GM21447 (cell line): Measurements from ENCODE around the gene GJD3.
"Not testable (repeated sequence)": the region's sequence is repeated elsewhere in the genome, so short reads cannot be mapped to it uniquely, and the experiment has no call there.

Source experiments
- ATAC-seq: cut with Tn5 transposase; IDR thresholded peaks from one replicate; pipeline ENCODE4 v1.9.1; 2021; ENCODE audit not compliant: unreplicated experiment

GJD3 gene

GRCh38 chr17:40371261-40371929 lies 6.9 kb upstream of the GJD3 start:
- no peak for ATAC-seq

- ATAC-seq, result no peak
Measured at GRCh38 chr17:40369923-40370322, 5.4 kb upstream of the GJD3 start.

DNA sequence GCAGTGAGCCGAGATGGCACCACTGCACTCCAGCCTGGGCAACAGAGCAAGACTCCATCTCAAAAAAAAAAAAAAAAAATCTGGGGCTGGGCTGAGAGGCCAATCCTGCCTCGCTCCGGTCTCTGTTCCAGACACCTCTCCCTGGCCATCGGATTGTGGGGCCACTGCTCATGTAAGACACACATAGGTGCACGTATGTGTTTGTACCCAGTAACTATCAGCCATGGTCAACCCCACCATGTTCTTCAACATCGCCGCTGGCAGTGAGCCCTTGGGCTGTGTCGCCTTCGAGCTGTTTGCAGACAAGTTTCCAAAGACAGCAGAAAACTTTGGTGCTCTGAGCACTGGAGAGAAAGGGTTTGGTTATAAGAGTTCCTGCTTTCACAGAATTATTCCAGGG lies 3.2 kb upstream of the GJD3 start:
- ATAC-seq, result not testable (repeated sequence)

- no peak for ATAC-seq
Measured at GRCh38 chr17:40366861-40367518, 2.5 kb upstream of the GJD3 start.

DNA sequence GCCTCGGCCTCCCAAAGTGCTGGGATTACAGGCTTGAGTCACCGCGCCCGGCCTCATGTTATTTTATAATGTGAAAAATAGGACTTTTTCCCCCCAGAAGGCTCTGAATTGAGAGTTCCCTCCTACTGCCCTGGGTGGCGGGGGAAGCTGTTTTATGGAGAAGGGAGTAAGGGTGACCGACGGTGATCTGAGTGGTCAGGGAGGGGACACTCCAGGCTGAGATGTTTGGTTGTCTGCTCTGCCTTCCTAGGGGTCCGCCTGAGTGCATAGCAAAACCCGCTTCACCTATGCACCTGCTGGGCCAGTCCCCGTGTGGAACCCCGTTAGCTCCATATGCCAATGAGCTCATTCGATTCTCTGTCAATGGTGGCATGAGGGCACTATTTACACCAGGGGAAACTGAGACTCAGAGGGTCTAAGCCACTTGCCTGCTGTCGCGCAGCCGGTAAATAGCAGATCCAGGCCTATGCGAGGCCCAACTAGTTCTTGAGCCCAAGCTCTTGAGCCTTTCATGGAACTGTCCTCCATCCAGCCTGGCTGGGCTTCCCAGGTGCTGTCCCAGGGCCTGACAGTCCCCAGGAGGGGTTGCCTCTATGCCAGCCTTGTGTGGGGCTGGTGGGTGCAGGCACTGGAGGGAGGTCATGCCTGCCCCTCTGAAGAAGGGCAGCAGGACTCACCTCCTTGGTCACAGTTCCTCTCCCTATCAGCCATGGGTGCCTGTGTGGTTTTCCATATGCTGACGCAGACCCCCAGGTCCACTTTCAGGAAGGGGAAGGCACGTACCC lies 1.7 kb upstream of the GJD3 start:
- ATAC-seq, result no peak

DNA sequence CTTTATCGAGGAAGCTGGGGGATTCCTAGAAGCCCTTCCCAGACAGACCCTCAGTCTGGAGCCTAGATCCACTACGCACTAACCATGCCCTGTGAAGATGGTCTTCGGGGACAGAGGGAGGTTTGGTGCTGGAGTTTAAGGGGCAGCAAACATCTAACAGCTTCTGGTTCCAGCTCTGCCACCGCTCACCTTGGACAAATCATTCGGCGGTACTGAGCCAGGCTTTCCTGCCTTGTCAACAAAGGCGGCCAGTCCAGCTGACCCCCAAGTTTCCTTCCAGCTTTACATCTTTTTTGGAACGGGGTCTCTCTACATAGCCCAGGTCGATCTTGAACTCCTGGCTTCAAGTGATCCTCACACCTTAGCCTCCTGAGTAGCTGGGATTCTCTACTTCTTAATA lies 369 bp upstream of the GJD3 start:
- no peak for ATAC-seq

GRCh38 chr17:40363111-40363827 lies 1.3 kb downstream of the GJD3 start:
- ATAC-seq, result peak; percentile 27

- peak; percentile 55 for ATAC-seq
Measured at GRCh38 chr17:40362696-40363110, 1.8 kb downstream of the GJD3 start.

DNA sequence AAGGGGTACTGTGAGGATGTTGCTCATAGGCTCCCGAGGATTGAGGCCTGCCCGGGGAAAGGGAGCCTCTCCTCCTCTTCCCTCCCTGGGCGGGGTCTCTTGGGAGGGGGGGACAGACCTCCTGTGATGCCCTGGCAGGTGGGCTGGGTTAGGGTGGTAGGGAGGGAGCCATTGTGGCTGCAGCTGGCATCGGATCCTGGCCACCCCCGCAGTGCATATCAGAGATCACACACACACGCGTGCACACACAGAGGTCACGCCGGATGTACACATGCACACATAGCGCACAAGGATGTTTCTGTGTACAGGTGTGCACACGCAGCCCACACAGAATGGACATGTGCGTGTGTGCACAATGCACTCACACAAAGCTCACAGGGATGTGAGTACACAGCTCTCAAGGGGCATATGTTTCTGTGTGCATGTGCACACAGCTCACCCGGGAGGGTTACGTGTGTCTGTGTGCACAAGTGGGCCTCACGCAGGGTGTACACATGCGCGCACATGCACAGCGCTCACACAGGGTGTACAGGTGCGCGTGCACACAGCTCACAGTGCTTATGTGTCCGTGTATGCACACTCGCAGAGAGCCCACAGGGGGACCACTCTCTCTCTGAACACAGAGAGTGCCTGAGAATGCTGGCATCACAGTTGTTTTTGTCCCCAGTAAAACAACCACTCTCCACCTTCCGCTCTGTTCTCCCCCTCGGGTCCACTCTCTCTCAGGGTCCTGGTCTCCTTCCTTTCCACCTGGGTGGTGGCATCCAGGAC lies 2.4 kb downstream of the GJD3 start:
- ATAC-seq, result no peak

- ATAC-seq, result no peak
Measured at GRCh38 chr17:40361063-40361924, 3.2 kb downstream of the GJD3 start.

DNA sequence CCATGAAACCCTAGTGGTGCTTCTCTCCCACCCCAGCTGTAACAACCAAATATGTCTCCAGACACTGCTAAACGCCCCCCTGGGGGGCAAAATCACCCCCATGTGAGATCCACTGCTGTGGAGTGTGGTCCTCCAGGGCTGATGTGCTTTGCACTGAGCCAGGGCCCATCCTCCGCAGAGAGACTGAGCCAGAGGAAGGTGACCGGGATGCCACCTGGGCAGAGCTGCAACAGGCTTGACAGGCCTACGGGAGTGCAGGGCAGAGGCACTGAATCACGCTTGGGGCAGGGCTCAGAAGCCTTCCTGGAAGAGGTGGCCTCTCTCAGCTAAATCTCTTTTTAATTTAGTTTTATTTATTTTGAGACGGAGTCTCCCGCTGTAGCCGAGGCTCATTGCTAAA lies 4.4 kb downstream of the GJD3 start:
- no peak for ATAC-seq

DNA sequence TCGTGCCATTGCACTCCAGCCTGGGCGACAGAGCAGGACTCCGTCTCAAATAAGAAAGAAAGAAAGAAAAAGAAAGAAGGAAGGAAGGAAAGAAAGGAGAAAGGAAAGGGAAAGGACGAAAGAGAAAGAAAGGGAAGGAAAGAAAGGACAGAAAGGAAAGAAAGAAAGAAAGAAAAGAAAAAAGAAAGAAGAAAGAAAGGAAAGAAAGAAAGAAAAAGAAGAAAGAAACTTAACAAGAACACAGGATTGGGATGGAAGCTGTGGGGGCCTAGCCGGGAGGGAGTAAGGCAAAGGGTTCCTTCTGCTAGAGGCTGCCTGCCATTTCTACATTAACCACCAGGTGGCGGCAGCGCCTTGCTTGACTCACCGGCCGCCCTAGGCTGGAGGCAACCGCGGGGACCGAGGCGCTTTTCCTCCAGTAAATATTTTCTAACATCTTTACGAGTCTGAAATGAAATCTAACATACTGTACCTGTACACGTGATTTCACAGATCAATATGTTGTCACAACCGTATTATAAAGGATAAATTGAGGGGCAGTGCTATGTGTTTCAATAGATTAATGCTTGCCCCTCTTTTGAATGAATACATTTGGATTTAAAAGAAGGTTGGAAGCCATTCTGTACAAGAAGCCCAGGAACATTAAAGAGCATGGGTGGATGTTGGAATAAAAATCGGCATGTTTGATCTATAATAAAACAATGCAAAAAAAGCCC lies 6.1 kb downstream of the GJD3 start:
- ATAC-seq, result no peak

GRCh38 chr17:40356990-40357881 lies 7.3 kb downstream of the GJD3 start:
- ATAC-seq, result no peak

DNA sequence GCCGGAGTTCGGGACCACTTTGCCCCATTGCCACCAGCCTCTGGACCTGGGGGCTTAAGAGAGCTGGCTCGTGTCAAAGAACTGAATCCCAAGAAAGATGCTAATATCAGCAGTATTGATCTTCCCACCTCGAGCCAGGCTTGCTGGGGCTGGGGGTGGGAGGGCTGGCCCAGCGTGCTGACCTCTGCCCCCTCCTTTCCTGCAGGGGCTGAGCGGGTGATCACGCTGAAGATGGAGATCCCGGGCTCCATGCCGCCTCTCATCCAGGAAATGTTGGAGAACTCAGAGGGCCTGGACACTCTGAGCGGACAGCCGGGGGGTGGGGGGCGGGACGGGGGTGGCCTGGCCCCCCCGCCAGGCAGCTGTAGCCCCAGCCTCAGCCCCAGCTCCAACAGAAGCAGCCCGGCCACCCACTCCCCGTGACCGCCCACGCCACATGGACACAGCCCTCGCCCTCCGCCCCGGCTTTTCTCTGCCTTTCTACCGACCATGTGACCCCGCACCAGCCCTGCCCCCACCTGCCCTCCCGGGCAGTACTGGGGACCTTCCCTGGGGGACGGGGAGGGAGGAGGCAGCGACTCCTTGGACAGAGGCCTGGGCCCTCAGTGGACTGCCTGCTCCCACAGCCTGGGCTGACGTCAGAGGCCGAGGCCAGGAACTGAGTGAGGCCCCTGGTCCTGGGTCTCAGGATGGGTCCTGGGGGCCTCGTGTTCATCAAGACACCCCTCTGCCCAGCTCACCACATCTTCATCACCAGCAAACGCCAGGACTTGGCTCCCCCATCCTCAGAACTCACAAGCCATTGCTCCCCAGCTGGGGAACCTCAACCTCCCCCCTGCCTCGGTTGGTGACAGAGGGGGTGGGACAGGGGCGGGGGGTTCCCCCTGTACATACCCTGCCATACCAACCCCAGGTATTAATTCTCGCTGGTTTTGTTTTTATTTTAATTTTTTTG lies 8.5 kb downstream of the GJD3 start:
- ATAC-seq, result no peak

DNA sequence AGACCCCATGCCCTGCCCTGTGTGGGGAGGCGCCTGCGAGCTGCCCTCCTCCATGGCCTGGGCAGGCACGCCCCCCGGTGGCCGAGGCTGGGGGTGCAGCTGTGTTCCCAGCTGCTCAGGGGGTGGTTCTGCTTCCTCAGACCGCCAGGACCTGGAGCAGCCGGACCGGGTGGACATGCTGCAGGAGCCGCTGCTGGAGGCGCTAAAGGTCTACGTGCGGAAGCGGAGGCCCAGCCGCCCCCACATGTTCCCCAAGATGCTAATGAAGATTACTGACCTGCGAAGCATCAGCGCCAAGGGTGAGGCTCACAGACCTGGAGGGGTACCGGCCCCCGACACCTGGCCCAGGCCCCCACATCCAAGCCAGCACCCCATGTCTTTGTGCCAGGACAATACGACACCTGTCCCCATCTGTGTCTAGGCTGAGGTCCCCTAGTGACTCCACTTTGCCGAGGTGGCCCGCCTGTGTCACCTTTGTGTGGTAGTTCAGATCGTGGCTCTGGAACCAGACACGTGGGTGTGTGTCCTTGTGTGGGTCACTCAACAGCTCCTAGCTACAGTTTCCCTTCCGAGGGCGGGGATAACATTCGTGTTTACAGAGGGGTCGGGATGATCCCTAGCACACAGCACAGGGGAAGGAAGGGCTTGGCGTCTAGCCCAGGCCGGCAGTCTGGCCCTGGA lies 9.3 kb downstream of the GJD3 start:
- ATAC-seq, result no peak
